A549 (cell line): Measurements from ENCODE around the gene LRRC4B. TPM values are rescaled to one million over a fixed set of nuclear protein-coding genes. Genes with fewer than 3 reads are reported as not detected.

ENCODE experiments used
- ATAC-seq, 2 experiments: fragments of 200-7000 bp in 1 of 2; fragments of >200 bp in 1 of 2; cut with Nextera tagmentation in 1 of 2; cut with Tn5 transposase in 1 of 2; 3 replicates each; pipeline versions ENCODE4 v1.8.0 to v1.9.1; 2018 to 2020; ENCODE audit warnings: mild to moderate bottlenecking in 1 of 2, moderate library complexity in 1 of 2
- CTCF ChIA-PET: fragments of 300-600 bp; sonication (Branson Sonifier 250); formaldehyde crosslinking; extraction: SDS; loops from one replicate; lab custom pipeline; 2021; ENCODE audit warnings: antibody characterized with exemption, inconsistent platforms; lab: Yijun Ruan, JAX
- POLR2A ChIA-PET: fragments of 350-600 bp; formaldehyde crosslinking; extraction: SDS; loops from one replicate; lab custom pipeline; 2021; ENCODE audit warnings: antibody characterized with exemption, inconsistent platforms; lab: Yijun Ruan, JAX
- DNase-seq, 2 experiments: peaks; one replicate each; pipeline versions ENCODE4 v3.0.0 to v3.0.0-alpha.2; 2011 to 2016; ENCODE audit warnings: low read depth in 1 of 2, low spot score in 1 of 2
- FAIRE-seq: peaks from 2 replicates; lab custom pipeline; 2011; peaks lifted over from hg19 to GRCh38; lab: Jason Lieb, UNC
- H3K27ac ChIP-seq, 2 experiments: fragments of >200 bp; sonication (Bioruptor Twin); formaldehyde crosslinking; 3 replicates each; pipeline ENCODE4 v1.5.1; 2016 to 2017
- H3K4me1 ChIP-seq: fragments of >200 bp; sonication (Bioruptor Twin); formaldehyde crosslinking; 3 replicates; pipeline ENCODE4 v1.6.1; 2016
- H3K4me2 ChIP-seq: fragments of >200 bp; sonication (Bioruptor Twin); formaldehyde crosslinking; 3 replicates; pipeline ENCODE4 v1.6.1; 2016
- H3K4me3 ChIP-seq: fragments of >200 bp; sonication (Bioruptor Twin); formaldehyde crosslinking; 3 replicates; pipeline ENCODE4 v1.5.1; 2016
- H3K9me3 ChIP-seq: fragments of >200 bp; sonication (Bioruptor Twin); formaldehyde crosslinking; 3 replicates; pipeline ENCODE4 v1.6.1; 2016
- BHLHE40 ChIP-seq: IDR thresholded peaks from 2 replicates; pipeline ENCODE4 v1.6.1; 2012; ENCODE audit warnings: low read depth, low read length, inconsistent platforms
- CTCF ChIP-seq: fragments of >200 bp; sonication (Bioruptor Twin); formaldehyde crosslinking; IDR thresholded peaks from 3 replicates; pipeline ENCODE4 v1.5.1; 2016
- ESRRA ChIP-seq: fragments of 150-350 bp; IDR thresholded peaks from 2 replicates; pipeline ENCODE4 v1.6.1; 2014; ENCODE audit warnings: mild to moderate bottlenecking, low read length, borderline replicate concordance
- FOSB ChIP-seq: fragments of 250-450 bp; sonication (Bioruptor Pico); IDR thresholded peaks from 2 replicates; pipeline ENCODE4 v1.5.0; 2020; ENCODE audit warnings: mild to moderate bottlenecking, moderate library complexity
- GATA3 ChIP-seq: IDR thresholded peaks from 2 replicates; pipeline ENCODE4 v1.6.1; 2012; ENCODE audit warnings: borderline replicate concordance
- HDAC2 ChIP-seq: fragments of 200-600 bp; sonication (generic); IDR thresholded peaks from 2 replicates; pipeline ENCODE4 v1.6.1; 2016
- HES2 ChIP-seq: fragments of >200 bp; sonication (Bioruptor Twin); formaldehyde crosslinking; IDR thresholded peaks from 2 replicates; pipeline ENCODE4 v1.6.1; 2016
- HOXB13 ChIP-seq: fragments of 250-450 bp; sonication (Bioruptor Pico); IDR thresholded peaks from 2 replicates; pipeline ENCODE4 v1.5.0; 2020; ENCODE audit warnings: low read depth, mild to moderate bottlenecking, moderate library complexity
- JUN ChIP-seq, 2 experiments: fragments of >200 bp; sonication (Bioruptor Twin); formaldehyde crosslinking; IDR thresholded peaks; 2 replicates in 1 of 2; 3 replicates in 1 of 2; pipeline ENCODE4 v1.6.1; 2016 to 2017
- KDM1A ChIP-seq: fragments of 200-600 bp; sonication (generic); IDR thresholded peaks from 2 replicates; pipeline ENCODE4 v1.6.1; 2016; ENCODE audit warnings: low read depth, mild to moderate bottlenecking
- MAZ ChIP-seq: fragments of 150-350 bp; IDR thresholded peaks from 2 replicates; pipeline ENCODE4 v1.6.1; 2014; ENCODE audit warnings: antibody characterized with exemption, low read depth, low read length, borderline replicate concordance
- MYC ChIP-seq: IDR thresholded peaks from 2 replicates; pipeline ENCODE4 v1.6.1; 2012; ENCODE audit warnings: mild to moderate bottlenecking, inconsistent platforms, low read length, improper control_type of control experiment, borderline replicate concordance
- NFE2L2 ChIP-seq: fragments of 150-350 bp; conservative IDR thresholded peaks from 2 replicates; pipeline ENCODE4 v1.6.1; 2014; ENCODE audit warnings: low read length
- POLR2AphosphoS2 ChIP-seq: conservative IDR thresholded peaks from 2 replicates; pipeline ENCODE4 v1.6.1; 2012; ENCODE audit warnings: low read length, improper control_type of control experiment, inconsistent platforms
- RAD21 ChIP-seq, 2 experiments: fragments of >200 bp in 1 of 2; sonication (Bioruptor Twin) in 1 of 2; formaldehyde crosslinking in 1 of 2; IDR thresholded peaks in 1 of 2; conservative IDR thresholded peaks in 1 of 2; 2 replicates in 1 of 2; 3 replicates in 1 of 2; pipeline ENCODE4 v1.6.1; 2012 to 2018; ENCODE audit warnings: inconsistent platforms in 1 of 2
- RARB ChIP-seq: fragments of 250-450 bp; sonication (Bioruptor Pico); IDR thresholded peaks from 2 replicates; pipeline ENCODE4 v1.8.0; 2021; ENCODE audit warnings: mild to moderate bottlenecking, moderate library complexity
- RFX5 ChIP-seq: fragments of 450-650 bp; IDR thresholded peaks from 2 replicates; pipeline ENCODE4 v1.7.1; 2014; ENCODE audit warnings: antibody characterized with exemption, mild to moderate bottlenecking, moderate library complexity
- SMC3 ChIP-seq: fragments of >200 bp; sonication (Bioruptor Twin); formaldehyde crosslinking; IDR thresholded peaks from 3 replicates; pipeline ENCODE4 v1.6.1; 2018; ENCODE audit warnings: inconsistent platforms
- USF2 ChIP-seq: fragments of 450-650 bp; IDR thresholded peaks from 2 replicates; pipeline ENCODE4 v1.6.1; 2014; ENCODE audit warnings: antibody characterized with exemption
- ZC3H11A ChIP-seq: fragments of 450-650 bp; IDR thresholded peaks from 2 replicates; pipeline ENCODE4 v1.6.1; 2014; ENCODE audit warnings: antibody characterized with exemption, mild to moderate bottlenecking
- ZFP36 ChIP-seq: fragments of 450-650 bp; IDR thresholded peaks from 2 replicates; pipeline ENCODE4 v1.6.1; 2014; ENCODE audit warnings: borderline replicate concordance; ENCODE audit not compliant: partially characterized antibody
- ZNF302 ChIP-seq: fragments of 250-450 bp; sonication (Bioruptor Pico); IDR thresholded peaks from 2 replicates; pipeline ENCODE4 v1.9.0; 2021; ENCODE audit warnings: inconsistent platforms, mild to moderate bottlenecking, moderate library complexity
- ZSCAN20 ChIP-seq: fragments of 250-450 bp; sonication (Bioruptor Pico); IDR thresholded peaks from 2 replicates; pipeline ENCODE4 v1.8.0; 2022; ENCODE audit warnings: mild to moderate bottlenecking, moderate library complexity
- WGBS: methylation state at CpG from one replicate; pipeline ENCODE4 v1.1.6; 2017; ENCODE audit errors: missing lambda C conversion rate; 5-methylcytosine and 5-hydroxymethylcytosine counted together
- polyA plus RNA-seq, 4 experiments: library from polyadenylated mRNA; depleted of rRNA in 3 of 4; stranded (reverse); fragments of >200 nt; fragmentation: RNase III in 1 of 4; extraction: RNeasy Plus Mini Kit Qiagen cat#74134 plus additional on column Dnase treatment in 1 of 4; gene quantifications; 2 replicates in 3 of 4; 3 replicates in 1 of 4; pipeline ENCODE4 v1.2.3, GENCODE V29; 2011 to 2017

The LRRC4B gene
- polyA plus RNA-seq, 2 of the 4 experiments (the other 2 are of a cell fraction) = 0.54 to 0.97 TPM

GRCh38 chr19:50479761-50480251, 88.4 kb downstream of the LRRC4B start:
- ATAC-seq (no peak), DNase-seq (no peak), FAIRE-seq (no peak)
- no peak overlapping the region for H3K4me2 ChIP-seq
- peaks cover 12% of the 10 kb centered on the region for H3K4me1 ChIP-seq
- TF ChIP-seq POLR2AphosphoS2 = no peak
- no peak for TF ChIP-seq KDM1A
- no peak overlapping the region for H3K4me3 ChIP-seq
- 86% methylated on average over 12 of the region's 16 CpGs for WGBS
- no peaks in the 10 kb centered on the region for H3K9me3 ChIP-seq
- ChIA-PET CTCF (interaction anchor here (0.6 to 3.6 kb wide), 39 partner anchors 8 to 356 kb away, joined by 3 to 29 read pairs (median 8); partner anchors contain the start of genes JOSD2, NR1H2 and POLD1), POLR2A (no interaction called here)
- H3K27ac ChIP-seq = no peak overlapping the region

GRCh38 chr19:50478901-50479715, 89.1 kb downstream of the LRRC4B start:
- 66% methylated on average over 18 of the region's 19 CpGs for WGBS
- ChIA-PET CTCF (interaction anchor here (0.6 to 3.6 kb wide), 41 partner anchors 8 to 355 kb away, joined by 3 to 29 read pairs (median 6); partner anchors contain the start of genes JOSD2, NR1H2 and POLD1), POLR2A (interaction anchor here (1.0 kb wide), 1 partner anchor 110 kb away, joined by 3 read pairs; no protein-coding TSS in a partner anchor)
- FAIRE-seq (peak; percentile 77), ATAC-seq (peak; percentile 61 to 77), DNase-seq (peak; percentile 89 to 92)
- TF ChIP-seq ZC3H11A (no peak), CTCF (peak; percentile 76), HDAC2 (no peak), BHLHE40 (no peak), NFE2L2 (no peak), SMC3 (peak; percentile 68), GATA3 (no peak), ZFP36 (no peak), RARB (CRISPR knock-in tag) (no peak), ZNF302 (CRISPR knock-in tag) (no peak), HES2 (no peak), MYC (no peak), HOXB13 (no peak), MAZ (peak; percentile 59; the same call in 1 of the 2 replicates), ESRRA (no peak), RAD21 (conservative IDR thresholded peaks at IDR 0.05 in 1 of 2, IDR thresholded peaks at IDR 0.05 in 1 of 2) (peak; percentile 33 to 53; a peak in 3 of 5 replicates), USF2 (no peak), POLR2AphosphoS2 (no peak), JUN (IDR thresholded peaks at IDR 0.05) (no peak), RFX5 (no peak), ZSCAN20 (no peak), FOSB (CRISPR knock-in tag) (no peak)
- Histone ChIP-seq H3K27ac (no peak overlapping the region), H3K4me3 (no peak overlapping the region), H3K4me2 (no peak overlapping the region), H3K4me1 (peaks cover 12% of the 10 kb centered on the region), H3K9me3 (no peaks in the 10 kb centered on the region)
